HEK293 (cell line): Measurements from ENCODE around the gene HAO1.

Experiments used
- CTCF ChIA-PET: fragments of 350-600 bp; formaldehyde crosslinking; extraction: SDS; loops from one replicate; lab custom pipeline; 2021; ENCODE audit warnings: antibody characterized with exemption; lab: Yijun Ruan, JAX
- POLR2A ChIA-PET: fragments of 300-600 bp; formaldehyde crosslinking; extraction: SDS; loops from one replicate; lab custom pipeline; 2020; ENCODE audit warnings: antibody characterized with exemption, inconsistent platforms; lab: Yijun Ruan, JAX
- H3K27ac ChIP-seq: fragments of 200-500 bp; sonication (Bioruptor generic); 2 replicates; pipeline ENCODE4 v1.5.1; 2014; ENCODE audit warnings: low read depth, low read length, control low read depth, inconsistent platforms; ENCODE audit errors: extremely low read depth
- H3K36me3 ChIP-seq, 2 experiments: fragments of 200-500 bp in 1 of 2; sonication (Bioruptor generic) in 1 of 2; 1 replicate in 1 of 2; 2 replicates in 1 of 2; pipeline ENCODE4 v1.5.1; 2014 to 2017; ENCODE audit warnings: inconsistent platforms in 2 of 2, low read length in 2 of 2; ENCODE audit not compliant: control insufficient read depth in 2 of 2, insufficient read depth in 1 of 2
- H3K4me1 ChIP-seq: fragments of 200-500 bp; sonication (Bioruptor generic); 2 replicates; pipeline ENCODE4 v1.5.1; 2014; ENCODE audit warnings: mild to moderate bottlenecking, low read length, inconsistent platforms; ENCODE audit not compliant: control insufficient read depth, insufficient read depth
- H3K4me3 ChIP-seq: 2 replicates; pipeline ENCODE4 v1.5.1; 2011; ENCODE audit warnings: low read depth, mild to moderate bottlenecking, control low read depth, low read length, moderate library complexity
- H3K9me3 ChIP-seq: fragments of 200-500 bp; sonication (Bioruptor generic); 2 replicates; pipeline ENCODE4 v1.5.1; 2014; ENCODE audit warnings: low read depth, low read length, inconsistent platforms; ENCODE audit not compliant: control insufficient read depth, insufficient read depth
- ATF2 ChIP-seq: fragments of 450-650 bp; formaldehyde crosslinking; IDR thresholded peaks from 2 replicates; pipeline ENCODE4 v1.5.1; 2016; ENCODE audit warnings: missing biosample characterization, missing genetic modification characterization, low read depth
- EGR2 ChIP-seq: fragments of 450-650 bp; formaldehyde crosslinking; IDR thresholded peaks from 2 replicates; pipeline ENCODE4 v1.5.1; 2016; ENCODE audit warnings: low read depth, missing biosample characterization, missing genetic modification characterization
- GLI4 ChIP-seq: fragments of 450-650 bp; formaldehyde crosslinking; IDR thresholded peaks from 2 replicates; pipeline ENCODE4 v1.5.1; 2016; ENCODE audit warnings: missing biosample characterization, missing genetic modification characterization
- OSR2 ChIP-seq: fragments of 450-650 bp; formaldehyde crosslinking; IDR thresholded peaks from 2 replicates; pipeline ENCODE4 v1.5.1; 2016; ENCODE audit warnings: missing biosample characterization, missing genetic modification characterization
- SALL2 ChIP-seq: fragments of 450-650 bp; formaldehyde crosslinking; IDR thresholded peaks from 2 replicates; pipeline ENCODE4 v1.5.0; 2017; ENCODE audit warnings: missing biosample characterization, mild to moderate bottlenecking, missing genetic modification characterization, borderline replicate concordance
- TCF7L2 ChIP-seq: IDR thresholded peaks from 2 replicates; pipeline ENCODE4 v1.6.1; 2011; ENCODE audit warnings: low read depth, mild to moderate bottlenecking, inconsistent platforms, low read length, moderate library complexity, borderline replicate concordance
- ZNF138 ChIP-seq: fragments of 450-650 bp; formaldehyde crosslinking; IDR thresholded peaks from 2 replicates; pipeline ENCODE4 v1.5.1; 2016; ENCODE audit warnings: missing biosample characterization, missing genetic modification characterization, borderline replicate concordance
- ZNF184 ChIP-seq: fragments of 450-650 bp; IDR thresholded peaks from 2 replicates; pipeline ENCODE4 v1.5.1; 2018; ENCODE audit warnings: missing biosample characterization, mild to moderate bottlenecking, missing genetic modification characterization
- ZNF202 ChIP-seq: fragments of 450-650 bp; formaldehyde crosslinking; IDR thresholded peaks from 2 replicates; pipeline ENCODE4 v1.5.1; 2016; ENCODE audit warnings: missing biosample characterization, missing genetic modification characterization, borderline replicate concordance
- ZNF23 ChIP-seq: fragments of 450-650 bp; formaldehyde crosslinking; IDR thresholded peaks from 2 replicates; pipeline ENCODE4 v1.5.1; 2016; ENCODE audit warnings: missing biosample characterization, missing genetic modification characterization, borderline replicate concordance
- ZNF24 ChIP-seq: fragments of 450-650 bp; formaldehyde crosslinking; IDR thresholded peaks from 2 replicates; pipeline ENCODE4 v1.5.1; 2016; ENCODE audit warnings: missing biosample characterization, missing genetic modification characterization
- ZNF248 ChIP-seq: fragments of 450-650 bp; formaldehyde crosslinking; IDR thresholded peaks from 2 replicates; pipeline ENCODE4 v1.5.1; 2017; ENCODE audit warnings: missing biosample characterization, missing genetic modification characterization
- ZNF37A ChIP-seq: fragments of 450-650 bp; IDR thresholded peaks from 2 replicates; pipeline ENCODE4 v1.5.1; 2018; ENCODE audit warnings: missing biosample characterization, missing genetic modification characterization
- ZNF529 ChIP-seq: fragments of 450-650 bp; formaldehyde crosslinking; IDR thresholded peaks from 2 replicates; pipeline ENCODE4 v1.5.1; 2017; ENCODE audit warnings: missing genetic modification characterization, missing biosample characterization; ENCODE audit not compliant: insufficient replicate concordance
- ZNF600 ChIP-seq: fragments of 450-650 bp; formaldehyde crosslinking; IDR thresholded peaks from 2 replicates; pipeline ENCODE4 v1.5.1; 2016; ENCODE audit warnings: missing biosample characterization, missing genetic modification characterization
- ZNF623 ChIP-seq: fragments of 450-650 bp; formaldehyde crosslinking; IDR thresholded peaks from 2 replicates; pipeline ENCODE4 v1.5.1; 2016; ENCODE audit warnings: missing biosample characterization, missing genetic modification characterization
- ZNF639 ChIP-seq: fragments of 450-650 bp; formaldehyde crosslinking; IDR thresholded peaks from 2 replicates; pipeline ENCODE4 v1.5.1; 2016; ENCODE audit warnings: missing biosample characterization, missing genetic modification characterization
- ZNF670 ChIP-seq: fragments of 450-650 bp; formaldehyde crosslinking; IDR thresholded peaks from 2 replicates; pipeline ENCODE4 v1.5.1; 2016; ENCODE audit warnings: missing biosample characterization, missing genetic modification characterization, low read depth
- ZNF707 ChIP-seq: fragments of 450-650 bp; formaldehyde crosslinking; IDR thresholded peaks from 2 replicates; pipeline ENCODE4 v1.5.1; 2016; ENCODE audit warnings: missing biosample characterization, missing genetic modification characterization
- TF ChIP-seq, protein P1 (sequence below): fragments of 450-650 bp; formaldehyde crosslinking; optimal IDR thresholded peaks from 2 replicates; pipeline ENCODE3; 2016; ENCODE audit warnings: missing biosample characterization, mild to moderate bottlenecking, missing genetic modification characterization

The HAO1 gene

GRCh38 chr20:7938058-7938457 is 2.2 kb downstream of the HAO1 start (continued):
- TF ChIP-seq ZNF639 (tag by site-specific recombination) (no peak), ZNF529 (tag by site-specific recombination) (no peak), ZNF670 (tag by site-specific recombination) (no peak)
- TF ChIP-seq, all 188 proteins: peak for 0

DNA sequence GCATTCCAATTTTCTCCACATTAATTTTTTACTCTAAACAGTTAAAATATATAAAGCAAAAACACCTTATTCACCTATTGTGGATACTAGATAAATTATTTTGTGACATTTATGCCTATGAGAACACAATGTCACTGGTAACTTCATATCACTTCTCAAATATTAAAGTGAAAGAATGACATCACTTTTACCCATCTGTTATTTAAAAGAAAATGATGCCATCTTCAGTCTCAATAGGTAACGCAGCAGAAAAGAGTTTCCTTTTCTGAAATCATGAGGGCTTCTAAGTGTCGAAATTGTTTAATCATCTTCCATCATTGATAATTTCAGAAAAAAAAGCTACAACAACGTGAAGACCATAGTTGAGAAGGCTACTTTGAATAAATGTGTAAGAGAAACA is 2.9 kb downstream of the HAO1 start:
- Histone ChIP-seq H3K4me1 (no peaks in the 10 kb centered on the region), H3K27ac (no peak overlapping the region), H3K9me3 (no peaks in the 10 kb centered on the region), H3K4me3 (no peak overlapping the region), H3K36me3 (no peaks in the 10 kb centered on the region)
- ChIA-PET POLR2A (no interaction called here), CTCF (interaction anchor here (0.6 to 6.1 kb wide), 18 partner anchors 8 to 1302 kb away, joined by 3 to 115 read pairs (median 4); no protein-coding TSS in a partner anchor)
- no peak for TF ChIP-seq ZNF202
- TF ChIP-seq ZNF600: no peak
- TF ChIP-seq ATF2 (tag by site-specific recombination): peak; percentile 50; the same call in 1 of the 2 replicates
- no peak for TF ChIP-seq ZNF23 (tag by site-specific recombination)
- no peak for TF ChIP-seq ZNF184 (tag by site-specific recombination)
- TF ChIP-seq, protein P1, sequence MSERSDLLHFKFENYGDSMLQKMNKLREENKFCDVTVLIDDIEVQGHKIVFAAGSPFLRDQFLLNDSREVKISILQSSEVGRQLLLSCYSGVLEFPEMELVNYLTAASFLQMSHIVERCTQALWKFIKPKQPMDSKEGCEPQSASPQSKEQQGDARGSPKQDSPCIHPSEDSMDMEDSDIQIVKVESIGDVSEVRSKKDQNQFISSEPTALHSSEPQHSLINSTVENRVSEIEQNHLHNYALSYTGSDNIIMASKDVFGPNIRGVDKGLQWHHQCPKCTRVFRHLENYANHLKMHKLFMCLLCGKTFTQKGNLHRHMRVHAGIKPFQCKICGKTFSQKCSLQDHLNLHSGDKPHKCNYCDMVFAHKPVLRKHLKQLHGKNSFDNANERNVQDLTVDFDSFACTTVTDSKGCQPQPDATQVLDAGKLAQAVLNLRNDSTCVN (tag by site-specific recombination): no peak

- Histone ChIP-seq H3K27ac (no peak overlapping the region), H3K36me3 (no peaks in the 10 kb centered on the region), H3K4me3 (no peak overlapping the region), H3K9me3 (no peaks in the 10 kb centered on the region), H3K4me1 (no peaks in the 10 kb centered on the region)
- no peak for TF ChIP-seq OSR2
- TF ChIP-seq ZNF24: no peak
- no peak for TF ChIP-seq ZNF138 (tag by site-specific recombination)
- TF ChIP-seq SALL2 (tag by site-specific recombination): no peak
- no peak for TF ChIP-seq ZNF623
- no peak for TF ChIP-seq ZNF37A
- no peak for TF ChIP-seq ZNF707 (tag by site-specific recombination)
- no peak for TF ChIP-seq TCF7L2
- TF ChIP-seq EGR2 (tag by site-specific recombination): no peak
- no peak for TF ChIP-seq GLI4 (tag by site-specific recombination)
- no peak for TF ChIP-seq ZNF248 (tag by site-specific recombination)
- ChIA-PET CTCF (interaction anchor here (0.9 to 6.1 kb wide), 3 partner anchors 43 to 786 kb away, joined by 3 to 115 read pairs (median 6); no protein-coding TSS in a partner anchor), POLR2A (no interaction called here)
Measured at GRCh38 chr20:7935027-7935551, 5.2 kb downstream of the HAO1 start.
